ENCODE results near the gene TUBA8.
A peak's percentile ranks its signal among the peaks of the same experiment; 100 is the strongest.
"Not testable (repeated sequence)": the region's sequence is repeated elsewhere in the genome, so short reads cannot be mapped to it uniquely, and the experiment has no call there.

The TUBA8 gene

DNA sequence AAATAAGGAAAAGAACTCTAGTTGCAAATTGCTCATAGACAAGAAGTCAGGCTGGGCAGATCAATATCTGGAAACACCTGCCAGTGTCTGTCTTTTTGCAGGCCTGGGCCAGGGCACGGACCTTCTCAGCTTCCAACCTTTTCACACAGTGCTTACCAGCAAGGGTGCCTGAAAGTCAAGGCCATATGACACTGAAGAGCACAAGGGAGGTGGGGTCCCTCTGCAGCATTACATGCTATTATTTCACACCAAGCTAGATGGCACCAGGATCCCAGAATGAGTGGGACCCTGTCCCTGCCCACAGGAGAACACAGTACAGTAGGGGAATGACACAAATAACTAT lies 38.7 kb upstream of the TUBA8 start:
- DNase-seq (no peak), ATAC-seq (ENCODE audit: insufficient read depth, low read depth) (no peak)
- Histone ChIP-seq H3K9ac (ENCODE audit: low read depth, low read length) (no peak overlapping the region), H3K4me1 (ENCODE audit: insufficient read depth, low read length) (peaks cover 10% of the 10 kb centered on the region), H3K36me3 (ENCODE audit: insufficient read depth, low read length) (no peaks in the 10 kb centered on the region), H3K4me3 (ENCODE audit: low read depth in 1 of 2, low read length in 2 of 2) (no peak overlapping the region), H3K79me2 (ENCODE audit: insufficient read depth, low read length) (peaks cover 3% of the 10 kb centered on the region), H3K27ac (ENCODE audit: low read length) (no peak overlapping the region), H3K27me3 (ENCODE audit: insufficient read depth, low read length, poor library complexity) (peaks cover 16% of the 10 kb centered on the region), H4K20me1 (ENCODE audit: insufficient read depth, low read length) (no peaks in the 10 kb centered on the region), H3K4me2 (ENCODE audit: insufficient read depth, low read length) (no peak overlapping the region), H3K9me3 (ENCODE audit: insufficient read depth, low read length, severe bottlenecking) (no peaks in the 10 kb centered on the region), H2AFZ (ENCODE audit: low read depth, low read length) (no peak overlapping the region)
- no peak for TF ChIP-seq EZH2 (IDR thresholded peaks at IDR 0.05; ENCODE audit: borderline replicate concordance, low read depth, low read length, severe bottlenecking)
- TF ChIP-seq, protein P1, sequence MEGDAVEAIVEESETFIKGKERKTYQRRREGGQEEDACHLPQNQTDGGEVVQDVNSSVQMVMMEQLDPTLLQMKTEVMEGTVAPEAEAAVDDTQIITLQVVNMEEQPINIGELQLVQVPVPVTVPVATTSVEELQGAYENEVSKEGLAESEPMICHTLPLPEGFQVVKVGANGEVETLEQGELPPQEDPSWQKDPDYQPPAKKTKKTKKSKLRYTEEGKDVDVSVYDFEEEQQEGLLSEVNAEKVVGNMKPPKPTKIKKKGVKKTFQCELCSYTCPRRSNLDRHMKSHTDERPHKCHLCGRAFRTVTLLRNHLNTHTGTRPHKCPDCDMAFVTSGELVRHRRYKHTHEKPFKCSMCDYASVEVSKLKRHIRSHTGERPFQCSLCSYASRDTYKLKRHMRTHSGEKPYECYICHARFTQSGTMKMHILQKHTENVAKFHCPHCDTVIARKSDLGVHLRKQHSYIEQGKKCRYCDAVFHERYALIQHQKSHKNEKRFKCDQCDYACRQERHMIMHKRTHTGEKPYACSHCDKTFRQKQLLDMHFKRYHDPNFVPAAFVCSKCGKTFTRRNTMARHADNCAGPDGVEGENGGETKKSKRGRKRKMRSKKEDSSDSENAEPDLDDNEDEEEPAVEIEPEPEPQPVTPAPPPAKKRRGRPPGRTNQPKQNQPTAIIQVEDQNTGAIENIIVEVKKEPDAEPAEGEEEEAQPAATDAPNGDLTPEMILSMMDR (IDR thresholded peaks at IDR 0.05; ENCODE audit: borderline replicate concordance, extremely low read depth, low read length, poor library complexity, severe bottlenecking), result peak; percentile 3

DNA sequence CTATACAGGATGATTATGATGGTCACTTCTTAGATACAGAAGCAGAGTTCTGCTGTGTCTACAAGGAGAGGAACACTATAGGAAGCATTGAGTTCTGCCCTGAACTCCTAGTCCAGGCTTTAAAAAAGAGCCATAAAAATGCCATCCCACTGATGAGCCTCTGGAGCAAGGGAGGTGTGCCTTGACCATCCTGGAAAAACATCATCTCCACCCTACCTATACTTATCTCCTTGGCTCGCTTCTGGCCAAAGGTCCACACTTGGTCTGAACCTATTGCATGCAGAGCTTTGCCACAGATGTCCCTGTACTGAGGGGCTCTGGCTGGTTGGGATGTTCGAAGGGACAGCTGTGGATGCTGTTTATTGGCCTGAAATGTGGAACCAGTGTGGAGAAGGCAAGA lies 37.1 kb upstream of the TUBA8 start:
- H3K79me2 ChIP-seq (ENCODE audit: insufficient read depth, low read length), result peaks cover 16% of the 10 kb centered on the region

DNA sequence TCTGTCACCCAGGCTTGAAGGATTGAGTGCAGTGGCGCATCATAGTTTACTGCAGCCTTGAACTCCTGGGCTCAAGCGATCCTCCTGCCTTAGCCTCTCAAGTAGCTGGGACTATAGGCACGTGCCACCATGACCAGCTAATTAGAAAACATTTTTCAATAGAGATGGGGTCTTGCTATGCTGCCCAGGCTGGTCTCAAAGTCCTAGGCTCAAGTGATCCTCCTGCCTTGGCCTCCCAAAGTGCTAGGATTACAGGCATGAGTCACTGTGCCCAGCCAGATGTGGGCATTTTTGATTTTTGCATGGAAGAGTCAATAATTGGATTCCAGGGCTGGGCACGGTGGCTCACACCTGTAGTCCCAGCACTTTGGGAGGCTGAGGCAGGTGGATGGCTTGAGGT lies 36.7 kb upstream of the TUBA8 start:
- H2AFZ ChIP-seq (ENCODE audit: low read depth, low read length); H3K27ac ChIP-seq (ENCODE audit: low read length); H3K4me3 ChIP-seq (ENCODE audit: low read depth in 1 of 2, low read length in 2 of 2); ATAC-seq (ENCODE audit: insufficient read depth, low read depth); H3K27me3 ChIP-seq (ENCODE audit: insufficient read depth, low read length, poor library complexity); H3K9ac ChIP-seq (ENCODE audit: low read depth, low read length); H3K4me2 ChIP-seq (ENCODE audit: insufficient read depth, low read length); H3K9me3 ChIP-seq (ENCODE audit: insufficient read depth, low read length, severe bottlenecking); DNase-seq; H4K20me1 ChIP-seq (ENCODE audit: insufficient read depth, low read length); H3K36me3 ChIP-seq (ENCODE audit: insufficient read depth, low read length): not testable (repeated sequence)
- peaks cover 19% of the 10 kb centered on the region for H3K4me1 ChIP-seq (ENCODE audit: insufficient read depth, low read length)
- H3K79me2 ChIP-seq (ENCODE audit: insufficient read depth, low read length), result peaks cover 21% of the 10 kb centered on the region

More for the DNA sequence above, 37.1 kb upstream of the TUBA8 start:
- peaks cover 15% of the 10 kb centered on the region for H3K4me1 ChIP-seq (ENCODE audit: insufficient read depth, low read length)
- DNase-seq (no peak), ATAC-seq (ENCODE audit: insufficient read depth, low read depth) (no peak)
- H3K9ac ChIP-seq (ENCODE audit: low read depth, low read length), result no peak overlapping the region
- no peaks in the 10 kb centered on the region for H4K20me1 ChIP-seq (ENCODE audit: insufficient read depth, low read length)
- peaks cover 2% of the 10 kb centered on the region for H3K27me3 ChIP-seq (ENCODE audit: insufficient read depth, low read length, poor library complexity)
- no peak overlapping the region for H3K4me3 ChIP-seq (ENCODE audit: low read depth in 1 of 2, low read length in 2 of 2)
- H3K9me3 ChIP-seq (ENCODE audit: insufficient read depth, low read length, severe bottlenecking), result no peaks in the 10 kb centered on the region
- H3K36me3 ChIP-seq (ENCODE audit: insufficient read depth, low read length), result no peaks in the 10 kb centered on the region; the same call in 1 of the 2 replicates
- no peak overlapping the region for H2AFZ ChIP-seq (ENCODE audit: low read depth, low read length)
- H3K4me2 ChIP-seq (ENCODE audit: insufficient read depth, low read length), result no peak overlapping the region
- H3K27ac ChIP-seq (ENCODE audit: low read length), result no peak overlapping the region
- TF ChIP-seq, protein P1 (IDR thresholded peaks at IDR 0.05; ENCODE audit: borderline replicate concordance, extremely low read depth, low read length, poor library complexity, severe bottlenecking), result no peak
- no peak for TF ChIP-seq EZH2 (IDR thresholded peaks at IDR 0.05; ENCODE audit: borderline replicate concordance, low read depth, low read length, severe bottlenecking)

- no peak overlapping the region for H2AFZ ChIP-seq (ENCODE audit: low read depth, low read length)
- H3K79me2 ChIP-seq (ENCODE audit: insufficient read depth, low read length), result peaks cover 34% of the 10 kb centered on the region
- no peak overlapping the region for H3K9ac ChIP-seq (ENCODE audit: low read depth, low read length)
- H3K4me3 ChIP-seq (ENCODE audit: low read depth in 1 of 2, low read length in 2 of 2), result no peak overlapping the region
- ATAC-seq (ENCODE audit: insufficient read depth, low read depth), result no peak
- H3K36me3 ChIP-seq (ENCODE audit: insufficient read depth, low read length), result peaks cover 11% of the 10 kb centered on the region
- no peak for DNase-seq
- no peaks in the 10 kb centered on the region for H4K20me1 ChIP-seq (ENCODE audit: insufficient read depth, low read length)
- no peaks in the 10 kb centered on the region for H3K9me3 ChIP-seq (ENCODE audit: insufficient read depth, low read length, severe bottlenecking)
- H3K4me2 ChIP-seq (ENCODE audit: insufficient read depth, low read length), result no peak overlapping the region
- TF ChIP-seq EZH2 (IDR thresholded peaks at IDR 0.05; ENCODE audit: borderline replicate concordance, low read depth, low read length, severe bottlenecking), result no peak
- TF ChIP-seq, protein P1 (IDR thresholded peaks at IDR 0.05; ENCODE audit: borderline replicate concordance, extremely low read depth, low read length, poor library complexity, severe bottlenecking), result no peak
- no peak overlapping the region for H3K27ac ChIP-seq (ENCODE audit: low read length)
- peaks cover 30% of the 10 kb centered on the region for H3K4me1 ChIP-seq (ENCODE audit: insufficient read depth, low read length)
- H3K27me3 ChIP-seq (ENCODE audit: insufficient read depth, low read length, poor library complexity), result no peaks in the 10 kb centered on the region
These were observed 35.4 kb upstream of the TUBA8 start for GRCh38 chr22:18075101-18075719.

Measured in DND-41 (cell line).